ENCODE measurements around the gene PRKCI. TPM values are rescaled to one million over a fixed set of nuclear protein-coding genes. Genes with fewer than 3 reads are reported as not detected.

PRKCI gene
- total and polyA plus RNA-seq, 4 donors = 3.2 to 12.7 (median 8.7) TPM

GRCh38 chr3:170226426-170226960 is 4.3 kb downstream of the PRKCI start:
- DNase-seq (ENCODE audit: low spot score) = no peak
- 94% methylated on average over 1 of the region's 1 CpG for WGBS
- Histone ChIP-seq H3K4me3 (ENCODE audit: low read depth in 1 of 3, low read length in 3 of 3) (no peak overlapping the region), H3K4me1 (ENCODE audit: control insufficient read depth in 4 of 4, insufficient read depth in 4 of 4, low read length in 3 of 4) (peaks cover 3 to 15% (median 6%) of the 10 kb centered on the region in 4 donors), H3K27ac (ENCODE audit: low read depth in 1 of 2, low read length in 2 of 2) (no peak overlapping the region), H3K27me3 (ENCODE audit: control insufficient read depth in 4 of 4, insufficient read depth in 4 of 4, low read length in 3 of 4) (no peaks in the 10 kb centered on the region), H3K9ac (ENCODE audit: low read depth in 1 of 2, low read length in 2 of 2) (no peak overlapping the region), H3K36me3 (ENCODE audit: control insufficient read depth in 4 of 4, insufficient read depth in 3 of 4, low read depth in 1 of 4, low read length in 3 of 4) (no peaks in the 10 kb centered on the region), H3K9me3 (ENCODE audit: control insufficient read depth in 4 of 4, low read length in 3 of 4) (no peaks in the 10 kb centered on the region)
- TF ChIP-seq RXRA (IDR thresholded peaks at IDR 0.05) = no peak
- no peak for TF ChIP-seq TAF1 (conservative IDR thresholded peaks at IDR 0.05)
- no peak for TF ChIP-seq FOXA2 (IDR thresholded peaks at IDR 0.05)
- TF ChIP-seq HNF4A (conservative IDR thresholded peaks at IDR 0.05) = no peak
- TF ChIP-seq JUND (IDR thresholded peaks at IDR 0.05) = no peak
- no peak for TF ChIP-seq YY1 (IDR thresholded peaks at IDR 0.05)
- TF ChIP-seq, protein P1, sequence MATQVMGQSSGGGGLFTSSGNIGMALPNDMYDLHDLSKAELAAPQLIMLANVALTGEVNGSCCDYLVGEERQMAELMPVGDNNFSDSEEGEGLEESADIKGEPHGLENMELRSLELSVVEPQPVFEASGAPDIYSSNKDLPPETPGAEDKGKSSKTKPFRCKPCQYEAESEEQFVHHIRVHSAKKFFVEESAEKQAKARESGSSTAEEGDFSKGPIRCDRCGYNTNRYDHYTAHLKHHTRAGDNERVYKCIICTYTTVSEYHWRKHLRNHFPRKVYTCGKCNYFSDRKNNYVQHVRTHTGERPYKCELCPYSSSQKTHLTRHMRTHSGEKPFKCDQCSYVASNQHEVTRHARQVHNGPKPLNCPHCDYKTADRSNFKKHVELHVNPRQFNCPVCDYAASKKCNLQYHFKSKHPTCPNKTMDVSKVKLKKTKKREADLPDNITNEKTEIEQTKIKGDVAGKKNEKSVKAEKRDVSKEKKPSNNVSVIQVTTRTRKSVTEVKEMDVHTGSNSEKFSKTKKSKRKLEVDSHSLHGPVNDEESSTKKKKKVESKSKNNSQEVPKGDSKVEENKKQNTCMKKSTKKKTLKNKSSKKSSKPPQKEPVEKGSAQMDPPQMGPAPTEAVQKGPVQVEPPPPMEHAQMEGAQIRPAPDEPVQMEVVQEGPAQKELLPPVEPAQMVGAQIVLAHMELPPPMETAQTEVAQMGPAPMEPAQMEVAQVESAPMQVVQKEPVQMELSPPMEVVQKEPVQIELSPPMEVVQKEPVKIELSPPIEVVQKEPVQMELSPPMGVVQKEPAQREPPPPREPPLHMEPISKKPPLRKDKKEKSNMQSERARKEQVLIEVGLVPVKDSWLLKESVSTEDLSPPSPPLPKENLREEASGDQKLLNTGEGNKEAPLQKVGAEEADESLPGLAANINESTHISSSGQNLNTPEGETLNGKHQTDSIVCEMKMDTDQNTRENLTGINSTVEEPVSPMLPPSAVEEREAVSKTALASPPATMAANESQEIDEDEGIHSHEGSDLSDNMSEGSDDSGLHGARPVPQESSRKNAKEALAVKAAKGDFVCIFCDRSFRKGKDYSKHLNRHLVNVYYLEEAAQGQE (IDR thresholded peaks at IDR 0.05) = no peak
- TF ChIP-seq, protein P2, sequence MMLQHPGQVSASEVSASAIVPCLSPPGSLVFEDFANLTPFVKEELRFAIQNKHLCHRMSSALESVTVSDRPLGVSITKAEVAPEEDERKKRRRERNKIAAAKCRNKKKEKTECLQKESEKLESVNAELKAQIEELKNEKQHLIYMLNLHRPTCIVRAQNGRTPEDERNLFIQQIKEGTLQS (IDR thresholded peaks at IDR 0.05) = no peak
- no peak for TF ChIP-seq HNF4G (IDR thresholded peaks at IDR 0.05)
- no peak for TF ChIP-seq SP1 (IDR thresholded peaks at IDR 0.05)
- no peak for TF ChIP-seq FOXA1 (IDR thresholded peaks at IDR 0.05)
- no peak for TF ChIP-seq RAD21 (IDR thresholded peaks at IDR 0.05)
- no peak for TF ChIP-seq GABPA (IDR thresholded peaks at IDR 0.05 in 1 of 2, conservative IDR thresholded peaks at IDR 0.05 in 1 of 2)
- TF ChIP-seq ZBTB33 (IDR thresholded peaks at IDR 0.05) = no peak
- TF ChIP-seq, protein P3, sequence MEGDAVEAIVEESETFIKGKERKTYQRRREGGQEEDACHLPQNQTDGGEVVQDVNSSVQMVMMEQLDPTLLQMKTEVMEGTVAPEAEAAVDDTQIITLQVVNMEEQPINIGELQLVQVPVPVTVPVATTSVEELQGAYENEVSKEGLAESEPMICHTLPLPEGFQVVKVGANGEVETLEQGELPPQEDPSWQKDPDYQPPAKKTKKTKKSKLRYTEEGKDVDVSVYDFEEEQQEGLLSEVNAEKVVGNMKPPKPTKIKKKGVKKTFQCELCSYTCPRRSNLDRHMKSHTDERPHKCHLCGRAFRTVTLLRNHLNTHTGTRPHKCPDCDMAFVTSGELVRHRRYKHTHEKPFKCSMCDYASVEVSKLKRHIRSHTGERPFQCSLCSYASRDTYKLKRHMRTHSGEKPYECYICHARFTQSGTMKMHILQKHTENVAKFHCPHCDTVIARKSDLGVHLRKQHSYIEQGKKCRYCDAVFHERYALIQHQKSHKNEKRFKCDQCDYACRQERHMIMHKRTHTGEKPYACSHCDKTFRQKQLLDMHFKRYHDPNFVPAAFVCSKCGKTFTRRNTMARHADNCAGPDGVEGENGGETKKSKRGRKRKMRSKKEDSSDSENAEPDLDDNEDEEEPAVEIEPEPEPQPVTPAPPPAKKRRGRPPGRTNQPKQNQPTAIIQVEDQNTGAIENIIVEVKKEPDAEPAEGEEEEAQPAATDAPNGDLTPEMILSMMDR (IDR thresholded peaks at IDR 0.05; ENCODE audit: low read depth, low read length, missing input control) = no peak
- TF ChIP-seq, protein P4, sequence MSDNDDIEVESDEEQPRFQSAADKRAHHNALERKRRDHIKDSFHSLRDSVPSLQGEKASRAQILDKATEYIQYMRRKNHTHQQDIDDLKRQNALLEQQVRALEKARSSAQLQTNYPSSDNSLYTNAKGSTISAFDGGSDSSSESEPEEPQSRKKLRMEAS (IDR thresholded peaks at IDR 0.05) = no peak
- no peak for TF ChIP-seq NR2F2 (IDR thresholded peaks at IDR 0.05)
- no peak for TF ChIP-seq EGR1 (IDR thresholded peaks at IDR 0.05; ENCODE audit: low read depth in 2 of 2)
